DMS53 (cell line): Measurements from ENCODE around the gene C19orf85.
"Not testable (repeated sequence)": the region's sequence is repeated elsewhere in the genome, so short reads cannot be mapped to it uniquely, and the experiment has no call there.

ENCODE experiments used
- DNase-seq: peaks from one replicate; lab custom pipeline; 2025; lab: John Stamatoyannopoulos, UW

Gene C19orf85

GRCh38 chr19:55440411-55441105 lies 24.0 kb downstream of the C19orf85 start:
- DNase-seq = peak; percentile 43

GRCh38 chr19:55439052-55439451 lies 25.5 kb downstream of the C19orf85 start:
- DNase-seq = no peak

- peak; percentile 88 for DNase-seq
Observed at GRCh38 chr19:55437410-55437809, 27.1 kb downstream of the C19orf85 start.

GRCh38 chr19:55436847-55437246 lies 27.7 kb downstream of the C19orf85 start:
- peak; percentile 35 for DNase-seq

- no peak for DNase-seq
Observed at GRCh38 chr19:55435020-55435419, 29.5 kb downstream of the C19orf85 start.

- DNase-seq = no peak
Observed at GRCh38 chr19:55434356-55434919, 30.1 kb downstream of the C19orf85 start.

- peak; percentile 87 for DNase-seq
Observed at GRCh38 chr19:55433292-55433691, 31.3 kb downstream of the C19orf85 start.

- DNase-seq = peak; percentile 82
Observed at GRCh38 chr19:55432241-55432959, 32.2 kb downstream of the C19orf85 start.

GRCh38 chr19:55431183-55431582 lies 33.4 kb downstream of the C19orf85 start:
- no peak for DNase-seq

GRCh38 chr19:55426042-55426441 lies 38.5 kb downstream of the C19orf85 start:
- DNase-seq = no peak

GRCh38 chr19:55424518-55424917 lies 40.0 kb downstream of the C19orf85 start:
- no peak for DNase-seq

- DNase-seq = no peak
Observed at GRCh38 chr19:55423225-55424005, 41.1 kb downstream of the C19orf85 start.

- not testable (repeated sequence) for DNase-seq
Observed at GRCh38 chr19:55421281-55421680, 43.3 kb downstream of the C19orf85 start.

- DNase-seq = no peak
Observed at GRCh38 chr19:55419624-55420236, 44.8 kb downstream of the C19orf85 start.

GRCh38 chr19:55419103-55419502 lies 45.4 kb downstream of the C19orf85 start:
- no peak for DNase-seq

GRCh38 chr19:55418185-55418584 lies 46.4 kb downstream of the C19orf85 start:
- DNase-seq = peak; percentile 82
